ENCODE data around the gene PCMT1. TPM values are rescaled to one million over a fixed set of nuclear protein-coding genes. Genes with fewer than 3 reads are reported as not detected.
"Not testable (repeated sequence)": the region's sequence is repeated elsewhere in the genome, so short reads cannot be mapped to it uniquely, and the experiment has no call there.

PCMT1 gene
- total RNA-seq, 1 donor from 2014 or later: 63.1 TPM

DNA sequence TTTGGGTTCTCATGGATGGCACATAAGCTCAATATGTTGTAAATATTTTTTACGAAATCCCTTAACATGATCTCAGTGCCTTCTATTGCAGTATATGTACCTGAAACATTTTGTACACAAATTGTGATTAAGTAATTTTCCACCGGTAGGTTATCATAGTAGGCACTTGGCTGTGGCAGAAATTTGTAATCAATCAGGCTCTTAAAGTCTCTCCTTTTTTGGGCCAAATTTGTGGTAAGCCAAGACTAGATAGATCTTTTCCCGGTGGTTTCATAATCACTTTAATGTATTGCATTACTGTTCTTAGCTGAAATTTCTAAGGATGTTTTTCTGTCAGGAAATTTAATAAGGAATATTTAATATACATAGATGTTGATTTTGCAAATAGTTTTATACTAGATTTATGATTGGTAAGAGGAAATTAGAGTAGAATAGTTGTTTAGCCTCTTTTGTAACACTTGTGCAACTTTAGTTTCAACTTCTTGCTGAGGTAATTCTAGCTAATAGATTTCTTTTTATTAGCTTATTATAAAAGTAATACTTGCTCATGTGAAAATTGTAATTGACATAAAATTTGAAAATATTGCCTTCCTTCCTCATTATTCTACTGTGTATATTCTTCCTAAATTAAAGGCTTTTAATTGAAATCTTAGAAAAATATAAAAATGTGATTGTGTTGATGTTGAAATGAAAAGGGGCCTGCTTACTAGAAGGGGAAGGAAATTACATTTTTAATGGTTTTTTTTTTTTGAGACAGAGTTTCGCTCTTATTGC, 3.2 kb downstream of the PCMT1 start:
- no peaks in the 10 kb centered on the region for H3K9me3 Mint-ChIP-seq (ENCODE audit: low read depth)
- H3K4me1 Mint-ChIP-seq (ENCODE audit: low read depth): peaks cover 6% of the 10 kb centered on the region
- H3K36me3 Mint-ChIP-seq (ENCODE audit: insufficient read depth): no peaks in the 10 kb centered on the region
- H3K4me3 Mint-ChIP-seq (ENCODE audit: low read depth): no peak overlapping the region
- H3K27ac Mint-ChIP-seq: no peak overlapping the region
- H3K27me3 Mint-ChIP-seq: no peaks in the 10 kb centered on the region
- no peak for DNase-seq (ENCODE audit: low spot score, unreplicated experiment)
- TF ChIP-seq, protein P1, sequence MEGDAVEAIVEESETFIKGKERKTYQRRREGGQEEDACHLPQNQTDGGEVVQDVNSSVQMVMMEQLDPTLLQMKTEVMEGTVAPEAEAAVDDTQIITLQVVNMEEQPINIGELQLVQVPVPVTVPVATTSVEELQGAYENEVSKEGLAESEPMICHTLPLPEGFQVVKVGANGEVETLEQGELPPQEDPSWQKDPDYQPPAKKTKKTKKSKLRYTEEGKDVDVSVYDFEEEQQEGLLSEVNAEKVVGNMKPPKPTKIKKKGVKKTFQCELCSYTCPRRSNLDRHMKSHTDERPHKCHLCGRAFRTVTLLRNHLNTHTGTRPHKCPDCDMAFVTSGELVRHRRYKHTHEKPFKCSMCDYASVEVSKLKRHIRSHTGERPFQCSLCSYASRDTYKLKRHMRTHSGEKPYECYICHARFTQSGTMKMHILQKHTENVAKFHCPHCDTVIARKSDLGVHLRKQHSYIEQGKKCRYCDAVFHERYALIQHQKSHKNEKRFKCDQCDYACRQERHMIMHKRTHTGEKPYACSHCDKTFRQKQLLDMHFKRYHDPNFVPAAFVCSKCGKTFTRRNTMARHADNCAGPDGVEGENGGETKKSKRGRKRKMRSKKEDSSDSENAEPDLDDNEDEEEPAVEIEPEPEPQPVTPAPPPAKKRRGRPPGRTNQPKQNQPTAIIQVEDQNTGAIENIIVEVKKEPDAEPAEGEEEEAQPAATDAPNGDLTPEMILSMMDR (IDR thresholded peaks at IDR 0.05; ENCODE audit: unreplicated experiment): no peak

DNA sequence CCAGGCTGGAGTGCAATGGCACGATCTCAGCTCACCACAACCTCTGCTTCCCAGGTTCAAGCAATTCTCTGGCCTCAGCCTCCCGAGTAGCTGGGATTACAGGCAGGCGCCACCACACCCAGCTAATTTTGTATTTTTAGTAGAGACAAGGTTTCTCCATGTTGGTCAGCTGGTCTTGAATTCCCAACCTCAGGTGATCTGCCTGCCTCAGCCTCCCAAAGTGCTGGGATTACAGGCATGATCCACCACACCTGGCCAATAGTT, 3.8 kb downstream of the PCMT1 start:
- not testable (repeated sequence) for H3K36me3 Mint-ChIP-seq (ENCODE audit: insufficient read depth); DNase-seq (ENCODE audit: low spot score, unreplicated experiment); H3K4me1 Mint-ChIP-seq (ENCODE audit: low read depth); H3K9me3 Mint-ChIP-seq (ENCODE audit: low read depth); H3K27ac Mint-ChIP-seq; H3K4me3 Mint-ChIP-seq (ENCODE audit: low read depth); H3K27me3 Mint-ChIP-seq

DNA sequence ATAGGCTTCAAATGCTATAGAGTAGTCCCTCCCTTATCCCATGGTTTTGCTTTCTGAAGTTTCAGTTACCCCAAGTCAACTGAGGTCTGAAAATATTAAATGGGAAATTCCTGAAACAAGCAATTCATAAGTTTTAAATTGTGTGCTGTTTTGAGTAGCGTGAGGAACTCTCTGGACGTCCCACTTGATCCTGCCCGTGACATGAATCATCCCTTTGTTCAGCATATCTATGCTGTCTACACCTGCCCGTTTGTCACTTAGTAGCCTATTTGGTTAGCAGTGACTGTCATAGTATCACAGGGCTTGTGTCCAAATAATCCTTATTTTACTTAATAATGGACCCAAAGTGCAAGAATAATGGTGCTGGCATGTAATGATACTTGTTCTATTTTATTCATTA, 5.0 kb downstream of the PCMT1 start:
- Mint-ChIP-seq H3K27ac (peak overlapping the region; percentile 5), H3K4me1 (ENCODE audit: low read depth) (peaks cover 6% of the 10 kb centered on the region), H3K9me3 (ENCODE audit: low read depth) (no peaks in the 10 kb centered on the region), H3K36me3 (ENCODE audit: insufficient read depth) (no peaks in the 10 kb centered on the region), H3K27me3 (no peaks in the 10 kb centered on the region), H3K4me3 (ENCODE audit: low read depth) (no peak overlapping the region)
- DNase-seq (ENCODE audit: low spot score, unreplicated experiment): no peak
- TF ChIP-seq, protein P1 (IDR thresholded peaks at IDR 0.05; ENCODE audit: unreplicated experiment): no peak

DNA sequence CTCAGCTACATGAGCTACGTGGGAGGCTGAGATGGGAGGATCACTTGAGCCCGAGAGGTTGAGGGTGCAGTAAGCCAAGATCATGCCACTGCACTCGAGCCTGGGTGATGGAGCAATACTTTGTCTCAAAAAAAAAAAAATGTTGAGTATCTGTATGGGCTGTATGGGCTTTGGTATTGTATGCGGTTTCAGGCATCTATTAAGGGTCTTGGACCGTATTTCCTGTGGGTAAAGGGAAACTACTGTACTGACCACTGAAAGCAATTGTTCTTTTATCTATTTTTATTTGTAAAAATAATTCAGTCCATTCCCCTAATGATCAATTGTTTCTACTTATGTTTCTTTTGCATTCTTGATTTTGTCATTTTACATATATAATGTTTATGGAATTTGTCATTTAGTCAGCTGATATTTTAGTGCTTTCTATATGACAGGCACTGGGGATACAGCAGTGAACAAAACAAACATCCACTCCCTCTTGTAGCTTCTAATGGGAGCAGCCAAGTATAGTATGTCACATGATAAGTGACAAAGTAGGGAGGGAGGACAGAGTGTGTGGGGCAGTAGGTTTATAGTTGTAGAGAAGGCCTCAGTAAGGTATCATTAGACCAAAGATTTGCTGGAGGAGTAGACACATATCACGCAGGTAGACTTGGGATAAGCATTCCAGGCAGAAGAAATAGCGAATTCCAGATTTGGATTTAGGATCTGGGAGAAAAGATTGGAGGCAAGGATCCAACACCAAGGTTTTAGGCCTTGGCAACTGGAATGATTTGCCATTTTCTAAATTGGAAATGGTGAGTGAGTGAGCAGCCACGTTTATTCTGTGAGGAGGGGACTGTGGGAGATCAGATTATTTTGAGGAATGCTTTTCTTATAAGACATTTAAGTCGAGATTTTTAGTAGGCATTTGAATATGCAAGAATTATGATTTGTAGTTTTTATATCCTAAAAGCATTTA, 6.0 kb downstream of the PCMT1 start:
- peak overlapping the region; percentile 8 for H3K27ac Mint-ChIP-seq
- TF ChIP-seq, protein P1 (IDR thresholded peaks at IDR 0.05; ENCODE audit: unreplicated experiment): no peak
- H3K4me3 Mint-ChIP-seq (ENCODE audit: low read depth): no peak overlapping the region
- H3K36me3 Mint-ChIP-seq (ENCODE audit: insufficient read depth): peaks cover 2% of the 10 kb centered on the region
- H3K4me1 Mint-ChIP-seq (ENCODE audit: low read depth): peaks cover 4% of the 10 kb centered on the region
- no peaks in the 10 kb centered on the region for H3K9me3 Mint-ChIP-seq (ENCODE audit: low read depth)
- DNase-seq (ENCODE audit: low spot score, unreplicated experiment): no peak
- no peaks in the 10 kb centered on the region for H3K27me3 Mint-ChIP-seq

DNA sequence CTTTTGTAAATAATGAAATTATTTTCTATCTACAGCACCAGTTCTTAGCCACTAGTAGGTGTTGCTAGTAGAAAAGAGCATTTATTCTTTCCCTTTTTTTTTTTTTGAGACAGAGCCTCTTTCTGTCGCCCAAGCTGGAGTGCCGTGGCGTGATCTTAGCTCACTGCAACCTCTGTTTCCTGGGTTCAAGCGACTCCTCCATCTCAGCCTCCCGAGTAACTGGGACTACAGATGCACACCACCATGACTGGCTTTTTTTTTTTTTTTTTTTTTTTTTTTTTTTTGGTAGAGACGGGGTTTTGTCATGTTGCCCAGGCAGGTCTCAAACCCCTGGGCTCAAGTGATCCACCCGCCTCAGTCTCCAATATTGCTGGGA, 6.7 kb downstream of the PCMT1 start:
- DNase-seq (ENCODE audit: low spot score, unreplicated experiment): no peak
- H3K4me3 Mint-ChIP-seq (ENCODE audit: low read depth): no peak overlapping the region
- H3K4me1 Mint-ChIP-seq (ENCODE audit: low read depth): peaks cover 1% of the 10 kb centered on the region
- TF ChIP-seq, protein P1 (IDR thresholded peaks at IDR 0.05; ENCODE audit: unreplicated experiment): no peak
- H3K36me3 Mint-ChIP-seq (ENCODE audit: insufficient read depth): peaks cover 2% of the 10 kb centered on the region
- H3K27ac Mint-ChIP-seq: no peak overlapping the region
- no peaks in the 10 kb centered on the region for H3K27me3 Mint-ChIP-seq
- H3K9me3 Mint-ChIP-seq (ENCODE audit: low read depth): no peaks in the 10 kb centered on the region

Measured in progenitor cell of endocrine pancreas (in vitro differentiated cells).